Measurements from ENCODE around the gene PAK1IP1.
"Not testable (repeated sequence)": the region's sequence is repeated elsewhere in the genome, so short reads cannot be mapped to it uniquely, and the experiment has no call there.

Gene PAK1IP1, protein sequence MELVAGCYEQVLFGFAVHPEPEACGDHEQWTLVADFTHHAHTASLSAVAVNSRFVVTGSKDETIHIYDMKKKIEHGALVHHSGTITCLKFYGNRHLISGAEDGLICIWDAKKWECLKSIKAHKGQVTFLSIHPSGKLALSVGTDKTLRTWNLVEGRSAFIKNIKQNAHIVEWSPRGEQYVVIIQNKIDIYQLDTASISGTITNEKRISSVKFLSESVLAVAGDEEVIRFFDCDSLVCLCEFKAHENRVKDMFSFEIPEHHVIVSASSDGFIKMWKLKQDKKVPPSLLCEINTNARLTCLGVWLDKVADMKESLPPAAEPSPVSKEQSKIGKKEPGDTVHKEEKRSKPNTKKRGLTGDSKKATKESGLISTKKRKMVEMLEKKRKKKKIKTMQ

DNA sequence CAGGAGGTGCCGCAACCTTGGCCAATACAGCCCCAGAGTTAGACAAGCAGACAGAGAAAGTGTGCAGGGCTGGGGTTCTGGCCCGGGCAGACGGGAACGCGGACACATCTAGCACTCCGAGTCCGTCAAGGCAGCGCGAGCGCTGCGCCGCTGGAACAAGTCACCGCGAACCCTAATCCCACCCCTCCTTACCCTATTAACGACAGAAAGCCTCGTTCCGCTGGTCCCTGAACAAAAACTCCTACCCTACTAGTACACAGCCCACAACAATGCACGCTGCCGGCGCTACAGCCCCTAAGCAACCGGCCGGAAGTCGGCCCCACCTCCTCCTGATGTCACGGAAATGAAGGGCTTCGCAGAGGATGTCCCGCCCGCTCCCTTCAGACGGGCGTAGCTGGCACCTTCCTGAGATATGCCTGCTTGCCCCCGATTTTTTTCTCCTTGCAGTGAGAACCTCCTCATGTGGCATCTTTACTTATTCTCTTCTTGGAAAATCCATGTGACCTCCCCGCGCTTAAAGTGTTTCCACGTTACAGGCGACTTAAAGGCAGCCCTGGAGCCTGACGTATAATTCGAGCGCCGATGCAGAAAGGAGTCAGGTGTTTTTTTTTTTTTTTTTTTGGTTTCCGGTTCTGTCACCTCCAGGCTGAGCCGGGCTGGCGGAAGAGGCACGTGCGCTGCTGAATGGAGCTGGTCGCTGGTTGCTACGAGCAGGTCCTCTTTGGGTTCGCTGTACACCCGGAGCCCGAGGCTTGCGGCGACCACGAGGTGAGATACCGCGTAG lies at the start of gene PAK1IP1, which contains the start of gene C6orf52:
TSS of gene PAK1IP1 (plus strand) at position 671 of the 784 bp plus-strand sequence. CDS start at position 685, 14 bp downstream.
TSS of gene C6orf52 (minus strand) at position 315 of the 784 bp plus-strand sequence. CDS start 7,066 bp downstream, outside the sequence.
- peak; percentile 95 for DNase-seq

DNA sequence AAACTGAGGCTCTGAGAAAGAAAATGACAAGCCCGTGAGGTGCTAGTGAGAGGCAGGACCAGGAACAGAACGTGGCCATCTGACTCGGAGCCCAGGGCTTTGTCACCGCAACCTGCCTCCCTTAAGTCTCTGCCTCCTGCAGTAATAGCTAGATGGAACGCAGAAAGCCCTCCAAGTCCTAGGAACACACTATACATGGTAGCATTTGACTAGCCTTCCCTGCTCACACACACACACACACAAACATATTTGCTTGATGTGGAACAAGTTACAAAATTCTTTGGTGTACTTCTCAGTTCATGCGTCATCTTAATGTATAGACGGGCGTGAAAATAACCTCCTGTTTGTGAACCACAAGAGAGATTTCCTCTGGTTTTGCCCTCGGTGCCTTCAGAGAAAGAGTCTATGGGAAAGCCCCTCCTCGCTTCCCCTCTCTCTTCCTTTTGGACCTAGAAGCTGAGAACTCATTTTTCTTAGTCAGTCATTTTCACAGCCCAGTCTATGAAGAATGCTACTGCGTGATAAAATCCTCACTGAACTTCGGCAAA lies 39.2 kb upstream of the PAK1IP1 start:
- peak; percentile 35 for DNase-seq

DNA sequence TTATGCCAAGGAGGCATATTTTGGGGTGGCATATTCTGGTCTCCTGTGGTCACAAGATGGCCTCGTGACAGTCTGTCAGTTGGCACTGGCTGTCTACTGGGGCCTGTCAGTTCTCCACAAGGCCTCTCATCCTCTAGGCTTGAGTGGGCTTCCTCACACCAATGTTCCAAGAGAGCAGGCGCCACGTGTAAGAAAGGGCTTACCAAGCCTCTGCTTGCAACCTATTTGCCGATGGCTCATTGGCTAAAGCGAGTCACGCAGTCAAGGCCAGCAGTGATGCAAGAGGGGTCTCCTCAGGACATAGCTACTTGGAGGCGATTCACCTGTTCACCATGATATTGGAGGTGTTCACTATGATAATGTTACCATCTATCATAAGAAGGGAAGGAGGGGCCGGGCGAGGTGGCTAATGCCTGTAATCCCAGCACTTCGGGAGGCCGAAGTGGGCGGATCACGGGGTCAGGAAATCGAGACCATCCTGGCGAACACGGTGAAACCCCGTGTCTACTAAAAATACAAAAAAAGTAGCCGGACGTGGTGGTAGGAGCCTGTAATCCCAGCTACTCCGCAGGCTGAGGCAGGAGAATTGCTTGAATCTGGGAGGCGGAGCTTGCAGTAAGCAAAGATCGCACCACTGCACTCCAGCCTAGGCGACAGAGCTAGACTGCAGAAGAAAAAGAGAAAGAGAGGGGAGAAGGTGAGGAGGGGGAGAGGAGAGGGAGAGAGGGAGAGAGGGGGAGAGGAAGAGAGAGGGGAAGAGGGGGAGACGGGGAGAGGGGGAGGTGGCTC lies 35.7 kb upstream of the PAK1IP1 start:
- no peak for DNase-seq

DNA sequence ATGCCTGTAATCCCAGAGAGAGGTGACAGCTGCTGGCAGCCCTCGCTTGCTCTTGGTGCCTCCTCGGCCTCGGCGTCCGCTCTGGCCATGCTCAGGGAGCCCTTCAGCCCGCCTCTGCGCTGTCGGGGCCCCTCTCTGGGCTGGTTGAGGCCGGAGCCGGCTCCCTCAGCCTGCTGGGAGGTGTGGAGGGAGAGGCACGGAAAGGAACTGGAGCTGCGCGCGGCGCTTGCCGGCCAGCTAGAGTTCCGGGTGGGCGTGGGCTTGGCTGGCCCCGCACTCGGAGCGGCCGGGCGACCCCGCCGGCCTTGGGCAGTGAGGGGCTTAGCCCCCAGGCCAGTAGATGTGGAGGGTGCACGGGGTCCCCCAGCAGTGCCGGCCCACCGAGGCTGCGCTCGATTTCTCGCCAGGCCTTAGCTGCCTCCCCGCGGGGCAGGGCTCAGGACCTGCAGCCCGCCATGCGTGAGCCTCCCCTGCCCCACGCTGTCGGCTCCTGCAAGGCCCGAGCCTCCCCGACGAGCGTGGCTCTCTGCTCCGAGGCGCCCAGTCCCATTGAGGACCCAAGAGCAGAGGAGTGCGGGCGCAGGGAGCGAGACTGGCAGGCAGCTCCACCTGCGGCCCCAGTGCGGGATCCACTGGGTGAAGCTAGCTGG lies 34.9 kb upstream of the PAK1IP1 start:
- DNase-seq = no peak

DNA sequence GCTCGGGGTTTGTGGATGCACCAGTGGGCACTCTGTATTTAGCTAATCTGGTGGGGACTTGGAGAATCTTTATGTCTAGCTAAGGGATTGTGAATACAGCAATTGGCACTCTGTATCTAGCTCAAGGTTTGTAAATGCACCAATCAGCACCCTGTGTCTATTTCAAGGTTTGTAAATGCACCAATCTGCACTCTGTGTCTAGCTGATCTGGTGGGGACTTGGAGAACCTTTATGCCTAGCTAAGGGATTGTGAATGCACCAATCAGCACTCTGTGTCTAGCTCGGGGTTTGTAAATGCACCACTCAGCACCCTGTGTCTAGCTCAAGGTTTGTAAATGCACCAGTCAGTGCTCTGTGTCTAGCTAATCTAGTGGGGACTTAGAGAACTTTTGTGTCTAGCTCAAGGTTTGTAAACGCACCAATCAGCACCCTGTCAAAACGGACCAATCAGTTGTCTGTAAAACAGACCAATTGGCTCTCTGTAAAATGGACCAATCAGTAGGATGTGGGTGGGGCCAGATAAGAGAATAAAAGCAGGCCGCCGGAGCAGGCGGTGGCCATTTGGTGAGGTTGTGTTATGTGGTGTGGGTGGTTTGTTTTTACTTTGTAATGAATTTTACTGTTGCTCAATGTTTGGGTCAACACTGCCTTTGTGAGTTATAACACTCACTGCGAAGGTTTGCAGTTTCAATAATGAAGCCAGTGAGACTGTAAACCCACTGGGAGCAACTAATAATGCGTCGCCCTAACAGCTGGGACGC lies 34.2 kb upstream of the PAK1IP1 start:
- not testable (repeated sequence) for DNase-seq

DNA sequence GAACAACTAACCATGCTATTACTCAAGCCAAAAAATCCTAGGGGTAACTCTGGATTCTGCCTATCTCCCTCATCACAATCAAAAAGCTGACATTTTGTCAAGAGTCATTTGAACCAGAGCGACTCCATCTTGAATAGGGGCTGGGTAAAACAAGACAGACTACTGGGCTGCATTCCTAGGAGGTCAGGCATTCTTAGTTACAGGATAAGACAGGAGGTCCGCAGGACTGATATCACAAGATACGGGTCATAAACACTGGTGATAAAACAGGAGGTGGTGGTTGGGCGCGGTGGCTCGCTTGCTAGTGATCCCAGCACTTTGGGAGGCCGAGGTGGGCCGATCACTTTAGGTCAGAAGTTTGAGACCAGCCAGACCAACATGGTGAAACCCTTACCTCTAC lies 32.6 kb upstream of the PAK1IP1 start:
- DNase-seq = no peak

DNA sequence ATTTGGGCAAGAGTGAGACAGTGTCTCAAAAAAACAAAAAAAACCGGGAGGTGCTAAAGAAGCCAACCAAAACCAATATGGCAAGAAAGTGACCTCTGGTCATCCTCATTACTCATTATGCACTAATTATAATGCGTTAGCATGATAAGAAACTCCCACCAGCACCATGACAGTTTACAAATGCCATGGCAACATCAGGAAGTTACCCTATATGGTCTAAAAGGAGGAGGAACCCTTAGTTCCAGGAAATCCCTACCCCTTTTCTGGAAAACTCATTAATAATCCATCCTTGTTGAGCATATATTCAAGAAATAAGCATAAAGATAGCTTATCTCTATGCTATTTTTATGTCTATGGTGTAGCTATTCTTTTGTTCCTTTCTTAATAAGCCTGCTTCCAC lies 32.0 kb upstream of the PAK1IP1 start:
- DNase-seq = no peak

DNA sequence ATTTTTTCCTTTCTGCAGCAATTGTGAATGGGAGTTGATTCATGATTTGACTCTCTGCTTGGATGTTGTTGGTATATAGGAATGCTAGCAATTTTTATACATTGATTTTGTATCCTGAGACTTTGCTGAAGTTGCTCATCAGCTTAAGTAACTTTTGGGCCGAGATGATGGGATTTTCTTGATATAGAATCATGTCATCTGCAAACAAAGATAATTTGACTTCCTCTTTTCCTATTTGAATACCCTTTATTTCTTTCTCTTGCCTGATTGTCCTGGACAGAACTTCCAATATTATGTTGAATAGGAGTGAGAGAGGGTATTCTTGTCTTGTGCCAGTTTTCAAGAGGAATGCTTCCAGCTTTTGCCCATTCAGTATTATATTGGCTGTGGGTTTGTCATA lies 29.2 kb upstream of the PAK1IP1 start:
- DNase-seq = not testable (repeated sequence)

DNA sequence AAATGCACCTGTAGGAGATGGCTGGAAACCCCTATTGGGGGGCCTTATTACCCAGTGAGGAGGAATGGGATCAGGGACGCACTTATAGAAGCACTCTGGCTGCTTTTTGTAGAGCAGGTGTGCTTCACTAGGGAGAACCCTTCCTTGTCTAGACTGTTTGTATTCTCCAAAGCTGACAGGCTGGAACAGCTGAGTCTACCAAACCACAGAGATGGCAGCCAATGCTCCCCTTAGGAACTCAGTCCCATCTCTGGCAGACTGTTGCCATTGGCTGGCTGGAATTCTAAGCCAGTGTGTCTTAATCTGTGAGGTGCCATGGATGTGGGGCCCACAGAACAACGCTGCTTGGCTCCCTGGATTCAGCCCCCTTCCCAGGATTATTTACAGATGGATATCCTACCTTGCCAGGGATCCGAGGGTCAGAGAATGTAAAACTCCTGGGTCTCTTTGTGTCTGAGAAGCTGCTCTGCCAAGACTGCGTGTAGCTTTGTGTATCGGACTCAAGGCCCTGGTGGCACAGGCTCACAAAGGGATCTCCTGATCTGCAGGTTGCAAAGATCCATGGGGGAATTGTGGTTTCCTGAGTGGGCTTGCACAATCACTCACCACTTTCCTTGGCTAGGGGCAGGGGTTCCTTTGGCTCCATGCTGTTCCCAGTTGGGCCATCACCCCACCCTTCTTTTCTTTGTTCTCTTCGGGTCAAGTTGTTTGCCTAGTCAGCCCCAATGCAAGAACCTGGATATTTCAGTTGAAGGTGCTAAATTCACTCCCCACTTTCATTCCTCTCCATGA lies 26.4 kb upstream of the PAK1IP1 start:
- no peak for DNase-seq

DNA sequence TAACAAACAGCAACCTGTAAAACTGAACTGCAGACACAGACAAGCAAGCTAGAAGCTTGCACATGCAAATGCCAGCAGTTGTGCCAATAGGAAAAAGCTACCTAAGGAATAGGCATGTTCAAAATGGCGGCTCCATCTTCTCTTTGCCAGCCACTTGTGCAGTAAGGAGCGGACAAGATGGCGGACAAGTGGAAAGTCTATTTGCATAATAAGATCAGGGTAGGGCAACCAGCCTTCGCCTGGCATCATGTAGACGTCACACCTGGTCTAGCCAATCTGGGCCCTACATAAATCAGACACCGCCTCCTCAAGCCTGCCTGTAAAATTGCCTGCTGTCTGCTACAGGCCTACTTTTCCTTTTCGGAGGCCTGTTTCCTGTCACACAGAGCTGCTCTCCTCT lies 18.4 kb upstream of the PAK1IP1 start:
- no peak for DNase-seq

DNA sequence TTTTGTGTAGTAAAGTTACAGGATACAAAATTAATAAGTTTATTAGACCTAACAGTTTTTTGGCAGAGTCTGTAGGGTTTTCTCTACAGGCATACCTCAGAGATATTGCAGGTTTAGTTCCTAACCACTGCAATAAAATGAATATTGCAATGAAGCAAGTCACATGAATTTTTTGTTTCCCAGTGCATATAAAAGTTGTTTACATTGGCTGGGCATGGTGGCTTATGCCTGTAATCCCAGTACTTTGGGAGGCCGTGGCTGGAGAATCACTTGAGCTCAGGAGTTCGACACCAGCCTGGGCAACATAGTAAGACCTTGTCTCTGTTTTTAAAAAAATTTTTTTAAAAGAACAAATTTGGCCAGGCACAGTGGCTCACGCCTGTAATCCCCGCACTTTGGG lies 16.3 kb upstream of the PAK1IP1 start:
- DNase-seq = no peak

DNA sequence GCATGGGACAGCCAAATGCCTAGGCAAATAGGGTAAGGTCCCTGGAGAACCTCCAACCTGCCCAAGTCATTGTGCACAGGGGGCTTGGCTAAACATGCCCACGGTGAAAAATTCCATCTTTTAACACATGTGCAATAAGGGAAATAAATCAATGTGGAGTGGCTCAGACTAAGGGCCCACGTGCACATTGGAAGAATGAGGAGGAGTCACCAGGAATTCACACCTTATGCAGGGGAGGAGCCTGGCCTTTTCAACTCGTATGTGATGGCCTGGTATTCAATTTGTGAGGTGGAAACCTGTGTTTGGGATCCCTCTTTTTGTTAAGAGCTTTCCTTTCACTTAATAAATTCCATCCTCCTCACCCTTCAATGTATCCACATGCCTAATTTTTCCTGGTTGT lies 13.0 kb upstream of the PAK1IP1 start:
- no peak for DNase-seq

DNA sequence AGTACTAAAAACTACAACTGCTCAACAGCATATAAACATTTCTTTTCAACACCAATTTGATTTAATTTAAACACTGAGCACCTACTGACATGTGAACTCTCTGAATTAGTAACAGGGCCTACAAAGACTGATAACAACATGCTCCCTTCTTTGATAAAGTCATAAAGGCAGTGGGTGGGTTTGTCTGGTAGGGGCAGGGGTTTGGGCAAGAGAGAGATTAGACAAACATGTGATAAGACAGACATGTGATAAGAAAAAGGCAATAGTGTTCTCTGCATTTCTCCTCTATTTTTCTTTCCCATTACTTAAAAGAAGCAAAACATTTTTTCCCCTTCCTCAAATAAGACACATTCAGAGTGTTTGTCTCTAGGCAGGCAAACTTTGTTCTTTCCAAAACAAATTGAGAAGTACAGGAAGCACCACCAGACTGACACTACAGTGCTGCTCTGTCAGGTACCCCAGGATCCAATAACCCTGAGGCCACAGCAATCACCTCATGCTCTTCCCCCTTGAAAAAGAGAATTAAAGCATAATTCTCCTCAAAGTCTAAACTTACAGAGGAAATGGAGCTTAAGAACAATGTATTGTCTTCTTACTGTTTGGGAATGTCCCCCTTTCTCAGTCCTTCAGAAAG lies 12.3 kb upstream of the PAK1IP1 start:
- DNase-seq = no peak

DNA sequence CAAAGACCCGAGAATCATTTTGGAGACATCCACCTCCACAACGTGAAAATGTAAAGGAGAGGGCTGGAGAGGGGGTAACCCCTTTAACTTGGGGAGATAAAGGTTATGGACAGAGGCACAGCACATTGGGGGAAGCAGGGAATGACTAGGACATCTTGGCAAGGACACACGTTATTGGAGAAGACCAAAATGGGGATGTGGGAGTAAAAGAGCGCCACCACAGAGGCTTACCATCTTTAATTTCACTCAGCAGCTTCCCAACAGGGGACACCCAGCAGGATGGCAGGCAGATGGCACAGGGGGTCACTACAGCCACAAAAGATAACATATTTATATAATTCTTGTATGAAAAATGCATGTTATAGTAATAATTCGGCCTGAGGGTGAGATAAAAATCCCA lies 10.2 kb upstream of the PAK1IP1 start:
- no peak for DNase-seq

DNA sequence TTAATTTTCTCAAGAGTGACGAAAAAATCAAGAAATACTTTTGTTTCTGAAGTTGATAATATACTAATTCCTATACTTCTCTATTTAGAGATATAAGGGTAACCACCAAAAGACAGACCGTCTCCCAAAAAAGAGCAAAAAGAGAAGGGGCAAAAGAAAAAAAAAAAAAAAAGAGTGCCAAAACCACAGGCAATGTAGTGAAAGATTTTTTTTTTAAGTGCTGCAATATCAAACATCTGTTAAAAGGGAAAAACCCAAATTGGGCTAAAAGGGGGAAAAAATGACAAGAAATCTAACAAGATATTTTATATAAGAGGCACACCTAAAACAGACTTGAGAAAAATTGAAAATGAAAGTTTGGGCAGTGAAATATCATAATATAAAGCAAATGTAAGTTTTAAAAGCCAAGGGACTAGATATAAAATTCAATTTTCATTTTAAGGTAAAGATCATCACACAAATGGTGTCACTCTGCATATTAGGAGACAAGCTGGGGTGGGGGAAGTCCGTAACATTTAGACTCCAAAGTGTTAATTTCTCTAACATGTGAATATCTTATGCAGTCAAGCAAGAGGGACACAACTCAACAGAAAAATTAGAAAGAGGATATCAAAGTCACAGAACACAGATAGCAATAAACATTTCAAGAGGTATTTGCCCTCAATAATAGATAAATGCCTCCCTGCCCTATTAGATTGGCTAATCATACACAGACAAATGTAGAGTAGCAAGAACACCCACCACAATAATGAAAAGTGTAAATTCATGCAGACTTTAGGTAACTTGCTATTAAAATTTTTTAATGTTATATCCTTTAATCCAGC lies 9.5 kb upstream of the PAK1IP1 start:
- no peak for DNase-seq

DNA sequence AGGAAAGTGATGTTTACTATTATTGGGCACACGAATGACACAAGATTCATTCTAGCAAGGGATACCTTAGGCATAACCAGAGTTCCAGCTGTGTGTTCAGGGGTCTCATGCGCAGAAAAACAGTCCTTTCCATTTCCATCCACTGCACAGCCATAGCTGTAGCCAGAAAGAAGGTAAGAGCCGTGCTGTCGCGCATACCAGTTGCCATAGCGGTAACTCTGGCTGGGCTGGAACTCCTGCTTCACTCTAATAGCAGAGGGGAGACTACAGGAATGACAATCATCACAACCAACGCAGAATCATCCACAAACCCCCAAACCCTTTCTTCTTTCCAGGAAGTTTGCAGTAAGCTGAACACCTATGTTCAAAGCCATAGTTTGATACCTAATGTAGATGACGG lies 7.9 kb upstream of the PAK1IP1 start:
- no peak for DNase-seq

DNA sequence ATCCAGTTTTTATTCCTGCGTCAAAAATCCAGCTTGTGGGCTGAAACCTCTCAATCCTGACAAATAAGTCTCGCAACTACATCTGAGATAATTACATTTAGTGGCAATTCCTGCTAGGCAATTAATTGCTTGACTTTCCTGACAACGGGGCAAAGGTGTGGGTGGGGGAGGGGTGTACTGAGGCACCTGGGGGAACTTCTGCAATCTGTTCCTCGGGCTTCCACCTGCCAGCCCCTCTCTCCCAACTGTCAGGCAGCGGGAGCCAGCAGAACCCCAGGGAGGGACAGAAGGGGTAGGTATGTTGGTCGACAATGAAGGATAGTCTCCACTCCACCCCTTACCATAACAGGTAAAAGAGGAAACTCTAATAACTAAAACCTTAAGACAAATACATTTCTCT lies 7.2 kb upstream of the PAK1IP1 start:
- no peak for DNase-seq

DNA sequence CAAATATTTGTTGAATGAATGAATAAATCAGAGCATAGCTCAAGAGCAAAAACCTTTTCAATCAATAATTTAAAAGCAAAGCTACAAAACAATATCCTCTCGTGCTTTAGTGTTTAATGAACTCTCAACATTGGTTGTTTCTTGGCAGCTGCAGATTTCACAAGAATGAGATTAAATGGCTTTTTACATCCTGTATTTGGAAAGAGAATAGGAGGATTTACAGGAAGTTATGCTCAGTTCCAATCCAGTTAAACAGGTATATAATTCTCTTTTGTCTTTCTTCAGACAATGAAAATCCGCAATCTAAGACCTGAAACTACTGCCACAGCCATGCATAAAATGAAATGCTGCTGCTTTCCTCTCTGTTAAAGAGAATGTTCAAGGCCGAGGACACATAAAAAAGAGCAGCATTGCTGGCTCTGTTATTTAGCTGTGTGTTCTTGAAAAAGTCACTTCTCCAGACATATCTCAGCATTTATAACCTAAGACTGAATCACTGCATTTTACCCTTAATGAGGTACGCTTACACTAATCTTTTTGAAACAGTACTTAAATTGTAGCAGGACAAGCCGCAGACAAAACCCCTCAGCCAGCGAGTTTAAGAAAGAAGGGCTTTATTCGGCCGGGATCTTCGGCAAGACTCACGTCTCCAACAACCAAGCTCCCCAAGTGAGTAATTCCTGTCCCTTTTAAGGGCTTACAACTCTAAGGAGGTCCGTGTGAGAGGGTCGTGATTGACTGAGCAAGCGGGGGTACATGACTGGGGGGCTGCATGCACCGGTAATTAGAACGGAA lies 3.9 kb upstream of the PAK1IP1 start:
- DNase-seq = no peak

Data from CD4-positive, alpha-beta T cell treated with Interleukin-17A for 1 hour (primary cell).